Measurements from ENCODE around the gene CACNB2. TPM values are rescaled to one million over a fixed set of nuclear protein-coding genes. Genes with fewer than 3 reads are reported as not detected.

Gene CACNB2
- total RNA-seq, 1 experiment from 2014 or later: 0.07 TPM

GRCh38 chr10:18100669-18101068 lies 39.6 kb upstream of the CACNB2 start:
- H4K20me1 ChIP-seq (ENCODE audit: low read length): no peaks in the 10 kb centered on the region
- H3K4me1 ChIP-seq (ENCODE audit: insufficient read depth, low read length): peaks cover 9% of the 10 kb centered on the region; the same call in 1 of the 2 replicates
- ChIA-PET CTCF (no interaction called here), POLR2A (ENCODE audit: unreplicated experiment) (no interaction called here)
- ATAC-seq (no peak), DNase-seq (no peak)
- H2AFZ ChIP-seq (ENCODE audit: low read length): no peak overlapping the region
- no peak overlapping the region for H3K4me2 ChIP-seq (ENCODE audit: low read length)
- no peak overlapping the region for H3K9ac ChIP-seq (ENCODE audit: low read length)
- H3K9me2 ChIP-seq (replicated peaks; ENCODE audit: low read length): no peaks in the 10 kb centered on the region
- no peak overlapping the region for H3K4me3 ChIP-seq (ENCODE audit: low read length)
- intact Hi-C loops (cut with micrococcal nuclease): no loop called here
- H3K9me3 ChIP-seq (ENCODE audit: low read length): no peaks in the 10 kb centered on the region
- TF ChIP-seq EZH2 (IDR thresholded peaks at IDR 0.05; ENCODE audit: low read length, unreplicated experiment) (no peak), CTCF (conservative IDR thresholded peaks at IDR 0.05; ENCODE audit: low read depth, low read length) (no peak), EZH2phosphoT487 (IDR thresholded peaks at IDR 0.05; ENCODE audit: borderline replicate concordance, low read length) (no peak)
- H3K27ac ChIP-seq (ENCODE audit: low read length): no peak overlapping the region
- H3K36me3 ChIP-seq (ENCODE audit: low read depth, low read length): no peaks in the 10 kb centered on the region
- H3F3A ChIP-seq (ENCODE audit: low read length, unreplicated experiment): no peaks in the 10 kb centered on the region
- H3K27me3 ChIP-seq (ENCODE audit: low read length): no peaks in the 10 kb centered on the region
- BruUV-seq (replicated peaks): no TSS peak
- H3K79me2 ChIP-seq (ENCODE audit: low read length): no peaks in the 10 kb centered on the region

GRCh38 chr10:18102404-18102803 lies 37.8 kb upstream of the CACNB2 start:
- Histone ChIP-seq H3K4me2 (ENCODE audit: low read length) (no peak overlapping the region), H2AFZ (ENCODE audit: low read length) (no peak overlapping the region), H4K20me1 (ENCODE audit: low read length) (no peaks in the 10 kb centered on the region), H3K79me2 (ENCODE audit: low read length) (no peaks in the 10 kb centered on the region), H3K36me3 (ENCODE audit: low read depth, low read length) (no peaks in the 10 kb centered on the region), H3F3A (ENCODE audit: low read length, unreplicated experiment) (no peaks in the 10 kb centered on the region), H3K27me3 (ENCODE audit: low read length) (no peaks in the 10 kb centered on the region), H3K9me2 (replicated peaks; ENCODE audit: low read length) (no peaks in the 10 kb centered on the region), H3K4me3 (ENCODE audit: low read length) (no peak overlapping the region), H3K9me3 (ENCODE audit: low read length) (no peaks in the 10 kb centered on the region), H3K9ac (ENCODE audit: low read length) (no peak overlapping the region), H3K4me1 (ENCODE audit: insufficient read depth, low read length) (peaks cover 4% of the 10 kb centered on the region; the same call in 1 of the 2 replicates), H3K27ac (ENCODE audit: low read length) (no peak overlapping the region)
- ChIA-PET CTCF (no interaction called here), POLR2A (ENCODE audit: unreplicated experiment) (no interaction called here)
- BruUV-seq (replicated peaks): no TSS peak
- intact Hi-C loops (cut with micrococcal nuclease): no loop called here
- ATAC-seq (no peak), DNase-seq (no peak)
- TF ChIP-seq EZH2phosphoT487 (IDR thresholded peaks at IDR 0.05; ENCODE audit: borderline replicate concordance, low read length) (no peak), CTCF (conservative IDR thresholded peaks at IDR 0.05; ENCODE audit: low read depth, low read length) (no peak), EZH2 (IDR thresholded peaks at IDR 0.05; ENCODE audit: low read length, unreplicated experiment) (no peak)

- DNase-seq: peak; percentile 52
- POLR2A ChIA-PET (ENCODE audit: unreplicated experiment): no interaction called here
- CTCF ChIA-PET: no interaction called here
Observed at GRCh38 chr10:18104223-18104872, 35.9 kb upstream of the CACNB2 start.

More at GRCh38 chr10:18104223-18104872, 35.9 kb upstream of the CACNB2 start:
- Histone ChIP-seq H3K9me3 (ENCODE audit: low read length) (no peaks in the 10 kb centered on the region), H3K9ac (ENCODE audit: low read length) (no peak overlapping the region), H3K9me2 (replicated peaks; ENCODE audit: low read length) (no peaks in the 10 kb centered on the region), H3K79me2 (ENCODE audit: low read length) (no peaks in the 10 kb centered on the region), H3K4me1 (ENCODE audit: insufficient read depth, low read length) (no peaks in the 10 kb centered on the region), H3K4me3 (ENCODE audit: low read length) (no peak overlapping the region), H3K27ac (ENCODE audit: low read length) (no peak overlapping the region), H3K27me3 (ENCODE audit: low read length) (no peaks in the 10 kb centered on the region), H2AFZ (ENCODE audit: low read length) (no peak overlapping the region), H3F3A (ENCODE audit: low read length, unreplicated experiment) (no peaks in the 10 kb centered on the region), H3K36me3 (ENCODE audit: low read depth, low read length) (no peaks in the 10 kb centered on the region), H4K20me1 (ENCODE audit: low read length) (no peaks in the 10 kb centered on the region), H3K4me2 (ENCODE audit: low read length) (no peak overlapping the region)
- no TSS peak for BruUV-seq (replicated peaks)
- TF ChIP-seq EZH2phosphoT487 (IDR thresholded peaks at IDR 0.05; ENCODE audit: borderline replicate concordance, low read length): no peak
- peak; percentile 71 for TF ChIP-seq CTCF (conservative IDR thresholded peaks at IDR 0.05; ENCODE audit: low read depth, low read length)
- ATAC-seq: no peak
- intact Hi-C loops (cut with micrococcal nuclease): loop anchor here (1.0 to 2.0 kb wide), 2 partner anchors 194 to 498 kb away; no protein-coding TSS in a partner anchor
